ENCODE data around the gene ACSL1. TPM values are rescaled to one million over a fixed set of nuclear protein-coding genes. Genes with fewer than 3 reads are reported as not detected.

Gene ACSL1
- total and polyA plus RNA-seq, 2 of the 8 experiments (the other 6 are each of a cell fraction or from before 2014, with no cell fraction given), result 2.3 to 8.7 TPM

DNA sequence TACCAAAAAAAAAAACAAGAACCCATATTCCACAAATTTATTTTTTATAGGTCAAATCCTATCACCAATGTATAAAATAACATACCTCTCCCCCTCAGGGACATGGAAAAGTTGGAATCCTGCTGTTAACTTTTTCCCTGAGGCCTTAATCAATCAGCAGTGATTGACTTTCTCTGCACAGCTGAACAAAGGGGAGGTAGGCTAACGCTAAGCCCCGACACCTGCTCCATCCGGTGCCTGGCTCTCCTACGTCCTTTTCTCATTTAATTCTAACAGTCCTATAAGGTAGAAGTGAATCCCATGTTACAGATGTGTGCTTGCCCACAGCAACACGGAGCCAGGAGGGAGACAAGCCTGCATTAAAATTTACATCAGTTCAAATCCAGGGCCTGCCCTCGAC, 94.7 kb downstream of the ACSL1 start:
- Histone ChIP-seq H4K8ac (ENCODE audit: extremely low read depth, insufficient read depth, low read length) (no peak overlapping the region), H4K20me1 (replicated peaks in 1 of 2; ENCODE audit: control insufficient read depth in 1 of 2, insufficient read depth in 2 of 2, low read length in 2 of 2) (peaks cover 2 to 11% of the 10 kb centered on the region in 2 experiments), H3K9ac (replicated peaks in 1 of 4; ENCODE audit: extremely low read depth in 1 of 4, low read depth in 3 of 4, low read length in 3 of 4) (no peak overlapping the region; a peak in 1 of 7 replicates), H3K9me3 (ENCODE audit: insufficient read depth in 2 of 2, low read depth in 1 of 2, low read length in 1 of 2) (no peaks in the 10 kb centered on the region), H3K79me2 (ENCODE audit: control insufficient read depth in 1 of 2, insufficient read depth in 2 of 2, low read length in 2 of 2) (peaks cover 8 to 70% of the 10 kb centered on the region in 2 experiments), H4K5ac (ENCODE audit: insufficient read length, low read depth, low read length) (no peak overlapping the region), H2BK120ac (replicated peaks; ENCODE audit: low read depth, low read length) (no peak overlapping the region), H3K36me3 (ENCODE audit: control insufficient read depth in 2 of 4, insufficient read depth in 4 of 4, low read length in 3 of 4) (peaks cover 22 to 51% (median 36%) of the 10 kb centered on the region in 4 experiments), H4K91ac (replicated peaks; ENCODE audit: insufficient read length, low read length) (no peak overlapping the region), H3K79me1 (ENCODE audit: low read depth, low read length) (peaks cover 4% of the 10 kb centered on the region; the same call in 1 of the 2 replicates), H2BK20ac (ENCODE audit: low read length) (no peak overlapping the region), H3K14ac (ENCODE audit: insufficient read length) (no peak overlapping the region), H3K27me3 (replicated peaks in 1 of 4; ENCODE audit: control insufficient read depth in 3 of 4, extremely low read depth in 1 of 4, insufficient read depth in 3 of 4, low read length in 3 of 4) (no peaks in the 10 kb centered on the region), H3K18ac (ENCODE audit: extremely low read depth, low read length) (no peak overlapping the region), H3K56ac (replicated peaks; ENCODE audit: insufficient read length, low read depth, low read length) (no peak overlapping the region), H2BK5ac (ENCODE audit: low read depth, low read length) (no peak overlapping the region), H3K23me2 (ENCODE audit: low read depth, low read length) (peaks cover 1% of the 10 kb centered on the region; the same call in 1 of the 2 replicates), H3K23ac (ENCODE audit: insufficient read length) (no peak overlapping the region), H3K4me2 (ENCODE audit: insufficient read depth in 1 of 2, low read depth in 2 of 2, low read length in 2 of 2) (peak overlapping the region in 1 of 2 experiments; percentile 78; a peak in 2 of 4 replicates), H2BK12ac (ENCODE audit: low read depth, low read length) (no peak overlapping the region), H2AFZ (ENCODE audit: low read length) (no peak overlapping the region), H2BK15ac (ENCODE audit: low read length) (no peak overlapping the region), H3K27ac (ENCODE audit: low read depth, low read length) (no peak overlapping the region), H2AK5ac (ENCODE audit: low read depth, low read length) (no peak overlapping the region), H3K4me3 (ENCODE audit: extremely low read depth in 1 of 4, insufficient read depth in 2 of 4, low read depth in 3 of 4, low read length in 4 of 4) (no peak overlapping the region), H3K4ac (replicated peaks; ENCODE audit: insufficient read length, low read depth, low read length) (no peak overlapping the region), H3K4me1 (replicated peaks in 1 of 4; ENCODE audit: control insufficient read depth in 3 of 4, insufficient read depth in 4 of 4, low read length in 3 of 4) (peaks cover 0 to 8% (median 3%) of the 10 kb centered on the region in 4 experiments; a peak in 4 of 7 replicates)
- FAIRE-seq (no peak), DNase-seq (ENCODE audit: low read depth in 1 of 2, low spot score in 2 of 2) (no peak)
- TF ChIP-seq POLR2A (IDR thresholded peaks at IDR 0.05; ENCODE audit: control extremely low read depth in 1 of 2, low read depth in 2 of 2, low read length in 2 of 2), result peak in 1 of 2 experiments; percentile 26; a peak in 1 of 3 replicates
- TF ChIP-seq CBX8 (IDR thresholded peaks at IDR 0.05; ENCODE audit: borderline replicate concordance, low read depth, low read length), result no peak
- no peak for TF ChIP-seq SUZ12 (IDR thresholded peaks at IDR 0.05; ENCODE audit: low read length)
- TF ChIP-seq, protein P1, sequence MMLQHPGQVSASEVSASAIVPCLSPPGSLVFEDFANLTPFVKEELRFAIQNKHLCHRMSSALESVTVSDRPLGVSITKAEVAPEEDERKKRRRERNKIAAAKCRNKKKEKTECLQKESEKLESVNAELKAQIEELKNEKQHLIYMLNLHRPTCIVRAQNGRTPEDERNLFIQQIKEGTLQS (IDR thresholded peaks at IDR 0.05; ENCODE audit: insufficient read depth, low read depth, low read length), result no peak
- no peak for TF ChIP-seq CHD2 (IDR thresholded peaks at IDR 0.05; ENCODE audit: low read length)
- TF ChIP-seq TAF1 (IDR thresholded peaks at IDR 0.05; ENCODE audit: low read depth, low read length), result no peak
- ChIA-PET CTCF (ENCODE audit: partially characterized antibody) (interaction anchor here (1.3 to 2.2 kb wide), 2 partner anchors 11 to 87 kb away, joined by 3 to 5 read pairs; no protein-coding TSS in a partner anchor), POLR2A (ENCODE audit: partially characterized antibody) (interaction anchor here (0.5 to 1.3 kb wide), 3 partner anchors 18 to 1982 kb away, joined by 3 read pairs; no protein-coding TSS in a partner anchor)
- WGBS, 2 experiments (ENCODE audit: extremely low coverage in 1 of 2, insufficient coverage in 1 of 2, insufficient read length in 1 of 2, insufficient replicate concordance in 2 of 2, low coverage in 1 of 2, low lambda C conversion rate in 2 of 2, missing lambda C conversion rate in 1 of 2), result 89% methylated on average over 6 of the region's 6 CpGs; no CpG with 5 or more reads in 1 of the 2 experiments

Data from H1 (cell line).